GM18526 (cell line): ENCODE results near the gene U2AF1L4.

Experiments
- POLR2A ChIP-seq: IDR thresholded peaks from 3 replicates; pipeline ENCODE4 v1.6.1; 2011; ENCODE audit not compliant: insufficient read length; ENCODE audit errors: extremely low read depth

U2AF1L4 gene

GRCh38 chr19:35740423-35741202 is 4.6 kb downstream of the U2AF1L4 start:
- peak; percentile 70 for TF ChIP-seq POLR2A

GRCh38 chr19:35740108-35740422 is 5.2 kb downstream of the U2AF1L4 start:
- no peak for TF ChIP-seq POLR2A

- TF ChIP-seq POLR2A: no peak
Measured at GRCh38 chr19:35739275-35740107, 5.7 kb downstream of the U2AF1L4 start.

GRCh38 chr19:35738887-35739229 is 6.4 kb downstream of the U2AF1L4 start:
- TF ChIP-seq POLR2A: no peak

- no peak for TF ChIP-seq POLR2A
Measured at GRCh38 chr19:35738021-35738886, 7.0 kb downstream of the U2AF1L4 start.

- TF ChIP-seq POLR2A: no peak
Measured at GRCh38 chr19:35736913-35737886, 8.0 kb downstream of the U2AF1L4 start.

- TF ChIP-seq POLR2A: no peak
Measured at GRCh38 chr19:35734889-35735288, 10.3 kb downstream of the U2AF1L4 start.

GRCh38 chr19:35734273-35734672 is 10.9 kb downstream of the U2AF1L4 start:
- no peak for TF ChIP-seq POLR2A

GRCh38 chr19:35733180-35734125 is 11.8 kb downstream of the U2AF1L4 start:
- TF ChIP-seq POLR2A: no peak

GRCh38 chr19:35732540-35733179 is 12.6 kb downstream of the U2AF1L4 start:
- TF ChIP-seq POLR2A: no peak

- TF ChIP-seq POLR2A: no peak
Measured at GRCh38 chr19:35731779-35732405, 13.3 kb downstream of the U2AF1L4 start.

- TF ChIP-seq POLR2A: no peak
Measured at GRCh38 chr19:35731353-35731752, 13.9 kb downstream of the U2AF1L4 start.
